PFSK-1 (cell line): ENCODE data around the gene AKAP13.

Experiments used
- POLR2AphosphoS5 ChIP-seq: IDR thresholded peaks from 2 replicates; pipeline ENCODE4 v1.6.1; 2012; ENCODE audit warnings: low read depth, mild to moderate bottlenecking, control low read depth, low read length, moderate library complexity
- SIN3A ChIP-seq: IDR thresholded peaks from 2 replicates; pipeline ENCODE4 v1.6.1; 2012; ENCODE audit warnings: mild to moderate bottlenecking, low read length, moderate library complexity, borderline replicate concordance; ENCODE audit not compliant: insufficient read depth
- TAF1 ChIP-seq: IDR thresholded peaks from 2 replicates; pipeline ENCODE4 v1.6.1; 2012; ENCODE audit warnings: low read length, control low read depth, borderline replicate concordance; ENCODE audit not compliant: insufficient read depth
- TF ChIP-seq, protein P1 (sequence below), 2 experiments: IDR thresholded peaks; 2 replicates each; pipeline versions ENCODE4 v1.6.1 to v1.8.0; 2011 to 2012; ENCODE audit warnings: low read depth in 2 of 2, low read length in 2 of 2, control low read depth in 1 of 2, inconsistent platforms in 1 of 2, mild to moderate bottlenecking in 1 of 2, moderate library complexity in 1 of 2; ENCODE audit not compliant: insufficient read depth in 1 of 2

DNA sequence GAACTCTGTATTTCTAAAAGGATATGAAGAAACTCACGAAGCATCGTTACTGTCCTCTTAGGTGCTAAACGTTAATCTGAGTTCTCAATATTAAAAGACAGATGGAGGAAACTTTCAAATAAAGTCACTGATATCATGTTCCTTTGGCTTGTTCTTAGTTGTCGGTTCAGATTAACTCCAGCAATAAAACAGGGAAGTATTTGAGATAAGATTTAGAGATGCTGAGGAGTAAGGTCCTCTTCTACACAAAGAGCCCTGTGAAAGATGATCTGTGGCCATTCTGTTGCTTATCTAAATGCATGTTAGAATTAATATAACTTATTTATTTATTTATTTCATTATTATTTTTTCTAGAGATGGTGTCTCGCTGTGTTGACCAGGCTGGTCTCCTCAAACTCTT, 19.2 kb downstream of the AKAP13 start:
- TF ChIP-seq, protein P1, sequence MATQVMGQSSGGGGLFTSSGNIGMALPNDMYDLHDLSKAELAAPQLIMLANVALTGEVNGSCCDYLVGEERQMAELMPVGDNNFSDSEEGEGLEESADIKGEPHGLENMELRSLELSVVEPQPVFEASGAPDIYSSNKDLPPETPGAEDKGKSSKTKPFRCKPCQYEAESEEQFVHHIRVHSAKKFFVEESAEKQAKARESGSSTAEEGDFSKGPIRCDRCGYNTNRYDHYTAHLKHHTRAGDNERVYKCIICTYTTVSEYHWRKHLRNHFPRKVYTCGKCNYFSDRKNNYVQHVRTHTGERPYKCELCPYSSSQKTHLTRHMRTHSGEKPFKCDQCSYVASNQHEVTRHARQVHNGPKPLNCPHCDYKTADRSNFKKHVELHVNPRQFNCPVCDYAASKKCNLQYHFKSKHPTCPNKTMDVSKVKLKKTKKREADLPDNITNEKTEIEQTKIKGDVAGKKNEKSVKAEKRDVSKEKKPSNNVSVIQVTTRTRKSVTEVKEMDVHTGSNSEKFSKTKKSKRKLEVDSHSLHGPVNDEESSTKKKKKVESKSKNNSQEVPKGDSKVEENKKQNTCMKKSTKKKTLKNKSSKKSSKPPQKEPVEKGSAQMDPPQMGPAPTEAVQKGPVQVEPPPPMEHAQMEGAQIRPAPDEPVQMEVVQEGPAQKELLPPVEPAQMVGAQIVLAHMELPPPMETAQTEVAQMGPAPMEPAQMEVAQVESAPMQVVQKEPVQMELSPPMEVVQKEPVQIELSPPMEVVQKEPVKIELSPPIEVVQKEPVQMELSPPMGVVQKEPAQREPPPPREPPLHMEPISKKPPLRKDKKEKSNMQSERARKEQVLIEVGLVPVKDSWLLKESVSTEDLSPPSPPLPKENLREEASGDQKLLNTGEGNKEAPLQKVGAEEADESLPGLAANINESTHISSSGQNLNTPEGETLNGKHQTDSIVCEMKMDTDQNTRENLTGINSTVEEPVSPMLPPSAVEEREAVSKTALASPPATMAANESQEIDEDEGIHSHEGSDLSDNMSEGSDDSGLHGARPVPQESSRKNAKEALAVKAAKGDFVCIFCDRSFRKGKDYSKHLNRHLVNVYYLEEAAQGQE (IDR thresholded peaks at IDR 0.05; ENCODE audit: insufficient read depth in 1 of 2, low read depth in 2 of 2, low read length in 2 of 2), result no peak
- no peak for TF ChIP-seq POLR2AphosphoS5
- TF ChIP-seq SIN3A, result no peak
- no peak for TF ChIP-seq TAF1
